Fibroblast of lung (primary cell): ENCODE data around the gene EBF4.

ENCODE experiments used
- EZH2 ChIP-seq: IDR thresholded peaks from 2 replicates; pipeline ENCODE4 v1.5.1; 2012; ENCODE audit warnings: low read length, control low read depth, mild to moderate bottlenecking; ENCODE audit errors: missing control alignments
- TF ChIP-seq, protein P1 (sequence below), 2 donors: IDR thresholded peaks in 1 of 2; conservative IDR thresholded peaks in 1 of 2; 1 replicate in 1 of 2; 2 replicates in 1 of 2; pipeline ENCODE4 v1.5.1; 2011 to 2012; ENCODE audit warnings: low read length in 2 of 2, control low read depth in 1 of 2, inconsistent platforms in 1 of 2, low read depth in 1 of 2, mild to moderate bottlenecking in 1 of 2

DNA sequence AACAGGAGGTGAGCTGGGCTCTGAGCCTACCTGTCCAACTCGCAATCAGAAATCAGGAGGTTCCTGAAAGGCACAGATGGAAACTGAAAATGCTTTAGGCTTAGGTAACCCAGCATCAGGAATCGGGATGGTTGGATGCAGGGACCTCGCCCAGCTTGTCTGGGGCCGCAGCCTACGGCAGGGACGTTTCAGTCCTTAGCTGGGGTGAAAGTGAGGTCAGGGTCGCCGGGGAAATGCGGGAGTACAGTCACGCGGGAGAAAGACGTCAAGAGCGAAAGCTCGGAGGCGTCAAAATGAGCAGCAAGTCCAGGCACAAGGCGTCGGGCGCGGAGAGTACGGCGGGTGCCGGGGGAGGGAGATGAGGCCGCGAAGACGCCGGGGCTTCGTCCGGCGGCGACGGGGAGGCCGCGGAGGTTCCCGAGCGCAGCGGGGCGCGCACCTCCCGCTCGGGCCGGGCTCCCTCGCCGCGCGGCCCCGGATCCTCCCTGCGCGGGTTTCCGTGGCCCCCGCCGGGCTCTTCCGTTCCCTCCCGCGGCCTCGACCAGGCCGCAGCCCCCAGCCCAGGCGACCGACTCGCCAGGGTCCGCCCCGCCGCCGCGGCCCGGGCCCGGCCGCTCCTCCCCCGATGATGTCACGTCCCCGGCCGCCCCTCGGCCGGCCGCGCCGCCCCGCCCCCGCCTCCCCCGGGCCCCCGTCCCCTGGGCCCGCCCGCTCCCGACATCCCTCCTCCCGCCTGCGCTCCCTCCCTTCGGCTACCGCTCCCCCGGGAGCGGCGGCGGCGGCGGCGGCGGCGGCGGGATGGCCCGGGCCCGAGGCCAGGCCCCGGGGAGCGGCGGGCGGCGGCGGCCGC, at the start of gene EBF4:
- TF ChIP-seq, protein P1, sequence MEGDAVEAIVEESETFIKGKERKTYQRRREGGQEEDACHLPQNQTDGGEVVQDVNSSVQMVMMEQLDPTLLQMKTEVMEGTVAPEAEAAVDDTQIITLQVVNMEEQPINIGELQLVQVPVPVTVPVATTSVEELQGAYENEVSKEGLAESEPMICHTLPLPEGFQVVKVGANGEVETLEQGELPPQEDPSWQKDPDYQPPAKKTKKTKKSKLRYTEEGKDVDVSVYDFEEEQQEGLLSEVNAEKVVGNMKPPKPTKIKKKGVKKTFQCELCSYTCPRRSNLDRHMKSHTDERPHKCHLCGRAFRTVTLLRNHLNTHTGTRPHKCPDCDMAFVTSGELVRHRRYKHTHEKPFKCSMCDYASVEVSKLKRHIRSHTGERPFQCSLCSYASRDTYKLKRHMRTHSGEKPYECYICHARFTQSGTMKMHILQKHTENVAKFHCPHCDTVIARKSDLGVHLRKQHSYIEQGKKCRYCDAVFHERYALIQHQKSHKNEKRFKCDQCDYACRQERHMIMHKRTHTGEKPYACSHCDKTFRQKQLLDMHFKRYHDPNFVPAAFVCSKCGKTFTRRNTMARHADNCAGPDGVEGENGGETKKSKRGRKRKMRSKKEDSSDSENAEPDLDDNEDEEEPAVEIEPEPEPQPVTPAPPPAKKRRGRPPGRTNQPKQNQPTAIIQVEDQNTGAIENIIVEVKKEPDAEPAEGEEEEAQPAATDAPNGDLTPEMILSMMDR (conservative IDR thresholded peaks at IDR 0.05 in 1 of 2, IDR thresholded peaks at IDR 0.05 in 1 of 2; ENCODE audit: low read depth in 1 of 2, low read length in 2 of 2): no peak
- TF ChIP-seq EZH2: peak; percentile 94
